Endodermal cell (in vitro differentiated cells): ENCODE measurements around the gene NTSR2. TPM values are rescaled to one million over a fixed set of nuclear protein-coding genes. Genes with fewer than 3 reads are reported as not detected.

Source experiments
- DNase-seq: peaks from one replicate; pipeline ENCODE4 v3.0.0-alpha.2; 2017
- H3K27ac ChIP-seq: 2 replicates; pipeline ENCODE4 v1.5.1; 2013; ENCODE audit warnings: mild to moderate bottlenecking, low read depth, low read length, moderate library complexity
- H3K27me3 ChIP-seq: 2 replicates; pipeline ENCODE4 v1.6.1; 2013; ENCODE audit warnings: mild to moderate bottlenecking, low read length, moderate library complexity; ENCODE audit not compliant: insufficient read depth, control insufficient read depth, poor library complexity, severe bottlenecking
- H3K36me3 ChIP-seq: 2 replicates; pipeline ENCODE4 v1.7.0; 2013; ENCODE audit warnings: mild to moderate bottlenecking, low read length, moderate library complexity; ENCODE audit not compliant: control insufficient read depth, insufficient read depth
- H3K4me1 ChIP-seq: one replicate; pipeline ENCODE4 v1.7.0; 2013; ENCODE audit warnings: low read length; ENCODE audit not compliant: control insufficient read depth, insufficient read depth
- H3K4me3 ChIP-seq: 2 replicates; pipeline ENCODE4 v1.5.1; 2013; ENCODE audit warnings: mild to moderate bottlenecking, low read length, moderate library complexity
- H3K9ac ChIP-seq: 2 replicates; pipeline ENCODE4 v1.6.1; 2013; ENCODE audit warnings: mild to moderate bottlenecking, low read length, moderate library complexity; ENCODE audit not compliant: poor library complexity, severe bottlenecking; ENCODE audit errors: extremely low read depth
- H3K9me3 ChIP-seq: 2 replicates; pipeline ENCODE4 v1.6.1; 2013; ENCODE audit warnings: mild to moderate bottlenecking, low read length, moderate library complexity; ENCODE audit not compliant: control insufficient read depth
- H3K27ac Mint-ChIP-seq: 2 replicates; pipeline ENCODE4 v1.8.0; 2020; ENCODE audit warnings: mixed read lengths
- H3K27me3 Mint-ChIP-seq: 2 replicates; pipeline ENCODE4 v1.8.0; 2021; ENCODE audit warnings: mild to moderate bottlenecking, mixed read lengths; ENCODE audit not compliant: insufficient read depth
- H3K36me3 Mint-ChIP-seq: 2 replicates; pipeline ENCODE4 v1.8.0; 2020; ENCODE audit warnings: low read depth, mixed read lengths
- H3K4me1 Mint-ChIP-seq: 2 replicates; pipeline ENCODE4 v1.8.0; 2020; ENCODE audit warnings: mixed read lengths
- H3K4me3 Mint-ChIP-seq: 2 replicates; pipeline ENCODE4 v1.8.0; 2020; ENCODE audit warnings: mild to moderate bottlenecking, moderate library complexity, mixed read lengths
- H3K9me3 Mint-ChIP-seq: 2 replicates; pipeline ENCODE4 v1.8.0; 2020; ENCODE audit warnings: mild to moderate bottlenecking, mixed read lengths
- CTCF ChIP-seq: fragments of 200-600 bp; sonication (generic); conservative IDR thresholded peaks from 2 replicates; pipeline ENCODE4 v1.5.0; 2021; ENCODE audit warnings: antibody characterized with exemption, mild to moderate bottlenecking
- WGBS, 2 experiments: methylation state at CpG; one replicate each; pipeline versions ENCODE4 v1.1.5 to v1.1.7; 2013; ENCODE audit warnings: missing lambda C conversion rate in 2 of 2, mixed read lengths in 1 of 2; ENCODE audit not compliant: insufficient coverage in 1 of 2, insufficient read length in 1 of 2; 5-methylcytosine and 5-hydroxymethylcytosine counted together
- total RNA-seq, 2 donors: library from RNA; stranded (reverse); fragmentation: NEBNext Ultra II Directional in 1 of 2; extraction: Animal tissue kit (Norgen Biotek cat#: 25700) in 1 of 2; gene quantifications; 2 replicates in 1 of 2; 3 replicates in 1 of 2; pipeline ENCODE4 v1.2.1, GENCODE V29; 2021

Gene NTSR2
- total RNA-seq, 2 donors from 2014 or later: not detected

GRCh38 chr2:11622611-11623010 lies 47.4 kb downstream of the NTSR2 start:
- Histone ChIP-seq H3K36me3 (peaks cover 95% of the 10 kb centered on the region), H3K4me3 (no peak overlapping the region), H3K27ac (no peak overlapping the region), H3K9ac (no peak overlapping the region), H3K9me3 (peaks cover 27% of the 10 kb centered on the region), H3K27me3 (no peaks in the 10 kb centered on the region), H3K4me1 (no peaks in the 10 kb centered on the region)
- Mint-ChIP-seq H3K9me3 (peaks cover 19% of the 10 kb centered on the region), H3K27ac (no peak overlapping the region), H3K4me1 (no peaks in the 10 kb centered on the region), H3K27me3 (no peaks in the 10 kb centered on the region), H3K4me3 (no peak overlapping the region), H3K36me3 (peaks cover 82% of the 10 kb centered on the region)
- no peak for DNase-seq
- TF ChIP-seq CTCF: no peak
- 96 to 100% methylated on average over 1 of the region's 1 CpG for WGBS, 2 experiments

DNA sequence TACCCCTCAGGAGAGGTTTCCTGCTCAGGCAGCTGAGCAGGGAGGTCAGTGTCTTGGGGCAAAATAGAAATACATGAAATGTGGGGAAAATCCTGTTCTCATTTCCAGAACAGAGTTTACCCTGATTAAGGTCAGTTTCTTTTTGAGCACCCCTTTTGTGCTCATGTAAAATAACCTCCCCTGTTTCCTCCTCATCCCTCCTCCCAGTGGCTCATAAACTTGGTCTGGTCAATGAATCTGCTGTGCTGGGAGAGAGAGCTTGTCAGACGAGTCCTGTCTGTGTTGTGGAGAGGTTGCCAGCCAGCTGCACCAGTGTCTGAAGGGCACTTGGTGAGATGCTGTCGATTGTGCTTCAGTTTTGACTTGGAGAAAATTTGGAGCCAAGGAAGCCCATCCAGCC lies 48.6 kb downstream of the NTSR2 start:
- TF ChIP-seq CTCF: no peak
- DNase-seq: no peak
- peaks cover 95% of the 10 kb centered on the region for H3K36me3 ChIP-seq
- 93 to 100% methylated on average over 1 to 2 of the region's 2 CpGs for WGBS, 2 experiments
- no peak overlapping the region for H3K4me3 ChIP-seq
- Mint-ChIP-seq H3K4me3 (no peak overlapping the region), H3K27me3 (no peaks in the 10 kb centered on the region), H3K27ac (no peak overlapping the region), H3K4me1 (no peaks in the 10 kb centered on the region), H3K36me3 (peaks cover 81% of the 10 kb centered on the region), H3K9me3 (peaks cover 9% of the 10 kb centered on the region)
- H3K27ac ChIP-seq: no peak overlapping the region
- H3K4me1 ChIP-seq: no peaks in the 10 kb centered on the region
- no peaks in the 10 kb centered on the region for H3K27me3 ChIP-seq
- no peak overlapping the region for H3K9ac ChIP-seq
- H3K9me3 ChIP-seq: peaks cover 17% of the 10 kb centered on the region

GRCh38 chr2:11618708-11619062 lies 51.3 kb downstream of the NTSR2 start:
- Mint-ChIP-seq H3K27ac (no peak overlapping the region), H3K9me3 (no peaks in the 10 kb centered on the region), H3K36me3 (peaks cover 77% of the 10 kb centered on the region), H3K4me1 (no peaks in the 10 kb centered on the region), H3K4me3 (no peak overlapping the region), H3K27me3 (no peaks in the 10 kb centered on the region)
- Histone ChIP-seq H3K4me1 (no peaks in the 10 kb centered on the region), H3K9me3 (no peaks in the 10 kb centered on the region), H3K27me3 (no peaks in the 10 kb centered on the region), H3K27ac (no peak overlapping the region), H3K36me3 (peaks cover 93% of the 10 kb centered on the region), H3K4me3 (no peak overlapping the region), H3K9ac (no peak overlapping the region)
- TF ChIP-seq CTCF: no peak
- no peak for DNase-seq
- 95 to 98% methylated on average over 16 to 20 of the region's 20 CpGs for WGBS, 2 experiments
